Nephron (organoid): Measurements from ENCODE around the gene CD2AP.
A peak's percentile ranks its signal among the peaks of the same experiment; 100 is the strongest.
"Not testable (repeated sequence)": the region's sequence is repeated elsewhere in the genome, so short reads cannot be mapped to it uniquely, and the experiment has no call there.

Experiments used
- H3K27ac Mint-ChIP-seq, 3 experiments: 2 replicates each; pipeline ENCODE4 v1.8.0; 2020; ENCODE audit warnings: mixed read lengths in 3 of 3, mild to moderate bottlenecking in 2 of 3, moderate library complexity in 1 of 3
- H3K27me3 Mint-ChIP-seq: 2 replicates; pipeline ENCODE4 v1.8.0; 2021; ENCODE audit warnings: low read depth, mild to moderate bottlenecking, moderate library complexity, mixed read lengths
- H3K36me3 Mint-ChIP-seq: 2 replicates; pipeline ENCODE4 v1.8.0; 2020; ENCODE audit warnings: low read depth, mixed read lengths
- H3K4me1 Mint-ChIP-seq: 2 replicates; pipeline ENCODE4 v1.8.0; 2020; ENCODE audit warnings: mixed read lengths
- H3K4me3 Mint-ChIP-seq, 3 experiments: 2 replicates each; pipeline ENCODE4 v1.8.0; 2020; ENCODE audit warnings: mild to moderate bottlenecking in 3 of 3, mixed read lengths in 3 of 3, moderate library complexity in 2 of 3
- H3K9me3 Mint-ChIP-seq: 2 replicates; pipeline ENCODE4 v1.8.0; 2020; ENCODE audit warnings: mixed read lengths
- CTCF ChIP-seq, 3 experiments: fragments of 200-600 bp; sonication (generic); IDR thresholded peaks; one replicate each; pipeline ENCODE4 v1.5.0; 2021; ENCODE audit warnings: antibody characterized with exemption in 3 of 3; ENCODE audit not compliant: unreplicated experiment in 3 of 3

The CD2AP gene

GRCh38 chr6:47646689-47647088 lies 169.1 kb downstream of the CD2AP start:
- H3K36me3 Mint-ChIP-seq: no peaks in the 10 kb centered on the region
- no peak for TF ChIP-seq CTCF (IDR thresholded peaks at IDR 0.05; ENCODE audit: unreplicated experiment in 3 of 3)
- no peaks in the 10 kb centered on the region for H3K9me3 Mint-ChIP-seq
- H3K27me3 Mint-ChIP-seq: no peaks in the 10 kb centered on the region
- H3K4me1 Mint-ChIP-seq: no peaks in the 10 kb centered on the region
- no peak overlapping the region for H3K27ac Mint-ChIP-seq
- no peak overlapping the region for H3K4me3 Mint-ChIP-seq

GRCh38 chr6:47647188-47647587 lies 169.6 kb downstream of the CD2AP start:
- H3K4me1 Mint-ChIP-seq: no peaks in the 10 kb centered on the region
- H3K9me3 Mint-ChIP-seq: no peaks in the 10 kb centered on the region
- H3K36me3 Mint-ChIP-seq: no peaks in the 10 kb centered on the region
- no peak for TF ChIP-seq CTCF (IDR thresholded peaks at IDR 0.05; ENCODE audit: unreplicated experiment in 3 of 3)
- no peaks in the 10 kb centered on the region for H3K27me3 Mint-ChIP-seq
- H3K27ac Mint-ChIP-seq: no peak overlapping the region
- no peak overlapping the region for H3K4me3 Mint-ChIP-seq

DNA sequence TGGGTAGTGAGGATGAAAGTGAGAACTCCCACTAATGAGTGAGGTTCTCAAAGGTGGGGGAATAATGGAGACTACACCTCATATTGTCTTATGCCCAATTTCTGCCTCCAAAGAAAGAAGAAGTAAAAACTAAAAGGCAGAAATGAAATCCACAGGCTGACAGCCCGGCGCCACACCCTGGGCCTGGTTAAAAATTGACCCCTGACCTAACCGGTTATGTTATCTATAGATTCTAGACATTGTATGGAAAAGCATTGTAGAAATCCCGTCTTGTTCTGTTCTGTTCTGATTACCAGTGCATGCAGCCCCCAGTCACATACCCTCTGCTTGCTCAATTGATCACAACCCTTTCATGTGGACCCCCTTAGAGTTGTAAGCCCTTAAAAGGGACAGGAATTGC lies 170.0 kb downstream of the CD2AP start:
- H3K4me1 Mint-ChIP-seq, H3K27me3 Mint-ChIP-seq, H3K4me3 Mint-ChIP-seq, H3K9me3 Mint-ChIP-seq, H3K36me3 Mint-ChIP-seq: not testable (repeated sequence)
- peak overlapping the region in 1 of 3 experiments; percentile 4 for H3K27ac Mint-ChIP-seq

DNA sequence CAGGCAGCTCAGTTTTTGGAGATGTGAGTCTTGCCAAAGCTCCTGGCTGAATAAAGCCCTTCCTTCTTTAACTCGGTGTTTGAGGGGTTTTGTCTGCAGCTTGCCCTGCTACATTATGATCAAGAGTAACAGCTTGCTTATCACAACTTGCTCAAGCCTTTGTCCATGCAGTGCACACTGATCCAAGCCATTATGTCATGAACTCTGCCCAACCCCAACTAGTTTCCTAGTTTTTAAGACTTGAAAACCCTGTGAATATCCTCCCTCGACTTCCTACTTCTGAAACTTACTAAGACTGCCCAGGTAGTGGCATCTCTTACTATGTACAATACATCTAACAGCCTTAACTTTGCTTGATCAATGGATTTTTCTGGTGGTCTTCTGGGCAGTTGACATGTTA lies 170.4 kb downstream of the CD2AP start:
- H3K36me3 Mint-ChIP-seq: no peaks in the 10 kb centered on the region
- H3K4me3 Mint-ChIP-seq: no peak overlapping the region
- no peaks in the 10 kb centered on the region for H3K27me3 Mint-ChIP-seq
- H3K4me1 Mint-ChIP-seq: no peaks in the 10 kb centered on the region
- no peaks in the 10 kb centered on the region for H3K9me3 Mint-ChIP-seq
- peak overlapping the region in 1 of 3 experiments; percentile 4 for H3K27ac Mint-ChIP-seq
- TF ChIP-seq CTCF (IDR thresholded peaks at IDR 0.05; ENCODE audit: unreplicated experiment in 3 of 3): no peak

DNA sequence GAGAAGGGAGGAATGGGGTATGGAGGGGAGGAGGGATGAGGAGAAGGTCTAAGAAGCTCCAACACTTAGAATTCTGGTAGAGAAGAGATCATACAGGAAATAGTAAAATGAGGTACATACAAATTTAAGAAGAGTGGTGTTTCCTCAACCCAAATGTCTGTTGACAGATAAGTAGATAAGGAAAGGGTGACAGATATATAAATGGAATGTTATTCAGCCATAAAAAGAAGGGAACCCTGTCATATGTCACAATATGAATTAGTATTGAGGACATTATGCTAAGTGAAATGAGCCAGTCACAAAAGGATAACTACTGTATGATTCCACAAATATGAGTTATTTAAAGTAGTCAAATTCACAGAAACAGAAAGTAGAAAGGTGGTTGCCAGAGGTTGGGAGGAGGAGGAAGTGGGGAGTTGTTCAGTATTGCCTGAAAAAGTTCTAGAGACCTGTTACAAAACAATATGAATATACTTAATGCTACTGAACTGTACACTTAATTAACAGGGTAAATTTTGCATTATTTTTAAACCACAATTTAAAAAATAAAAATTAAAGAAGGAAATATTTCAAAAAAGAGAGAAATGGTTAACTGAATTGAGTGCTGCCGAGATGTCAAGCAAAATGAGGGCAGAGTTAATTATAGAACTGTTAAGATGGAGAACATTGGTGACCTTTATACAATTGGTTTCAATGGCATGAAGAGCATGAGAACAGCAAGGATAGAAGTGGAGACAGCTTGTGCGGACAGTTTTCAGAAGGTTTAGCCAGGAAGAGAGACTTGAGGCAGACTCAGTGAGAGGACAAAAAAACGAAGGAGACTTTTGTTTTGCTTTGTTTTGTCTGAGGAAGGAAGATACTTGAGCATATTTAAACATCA lies 173.2 kb downstream of the CD2AP start:
- H3K4me3 Mint-ChIP-seq: no peak overlapping the region
- no peaks in the 10 kb centered on the region for H3K27me3 Mint-ChIP-seq
- H3K4me1 Mint-ChIP-seq: no peaks in the 10 kb centered on the region
- H3K36me3 Mint-ChIP-seq: no peaks in the 10 kb centered on the region
- H3K27ac Mint-ChIP-seq: no peak overlapping the region
- TF ChIP-seq CTCF (IDR thresholded peaks at IDR 0.05; ENCODE audit: unreplicated experiment in 3 of 3): no peak
- no peaks in the 10 kb centered on the region for H3K9me3 Mint-ChIP-seq

DNA sequence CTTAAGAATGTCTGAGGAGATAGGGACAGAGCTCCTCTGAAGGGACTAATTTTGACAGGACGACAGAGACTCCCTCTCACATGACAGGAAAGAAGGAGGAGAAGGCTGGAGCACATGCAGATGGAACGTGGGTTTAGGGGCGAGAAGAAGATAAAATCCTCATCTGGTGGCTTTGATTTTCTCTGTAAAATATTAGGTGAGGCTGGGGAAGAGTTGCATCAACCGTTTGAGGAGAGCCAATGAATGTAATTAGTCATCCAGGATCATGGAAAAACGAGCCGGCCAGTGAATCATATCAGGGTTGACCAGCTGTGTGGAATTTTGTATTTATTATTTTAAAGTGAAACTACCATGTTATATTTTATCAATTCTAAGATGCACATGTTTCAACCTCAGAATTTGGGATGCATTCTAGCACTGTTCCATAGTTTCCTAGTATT lies 173.9 kb downstream of the CD2AP start:
- Mint-ChIP-seq H3K27ac (no peak overlapping the region), H3K36me3 (no peaks in the 10 kb centered on the region), H3K4me1 (no peaks in the 10 kb centered on the region), H3K27me3 (no peaks in the 10 kb centered on the region), H3K9me3 (no peaks in the 10 kb centered on the region), H3K4me3 (no peak overlapping the region)
- TF ChIP-seq CTCF (IDR thresholded peaks at IDR 0.05; ENCODE audit: unreplicated experiment in 3 of 3): no peak
